OCI-LY7 (cell line): ENCODE data around the gene SH2D1B. TPM values are rescaled to one million over a fixed set of nuclear protein-coding genes. Genes with fewer than 3 reads are reported as not detected.

Source experiments
- BruUV-seq: library from RNA; stranded (reverse); fragments of 400-500 nt; replicated peaks from 2 replicates; lab custom pipeline; 2021; lab: Mats Ljungman, UMichigan
- CTCF ChIA-PET: fragments of 300-600 bp; sonication (Branson Sonifier 250); formaldehyde crosslinking; loops from one replicate; lab custom pipeline; 2022; ENCODE audit warnings: antibody characterized with exemption; ENCODE audit not compliant: unreplicated experiment; lab: Charles Lee
- POLR2A ChIA-PET: fragments of 300-600 bp; sonication (Branson Sonifier 250); formaldehyde crosslinking; loops from one replicate; lab custom pipeline; 2022; ENCODE audit warnings: antibody characterized with exemption; lab: Charles Lee
- DNase-seq: peaks from one replicate; pipeline ENCODE4 v3.0.0-alpha.2; 2015; ENCODE audit warnings: low spot score
- H2AFZ ChIP-seq: fragments of 200-600 bp; sonication (generic), shearing (Covaris generic); 2 replicates; pipeline ENCODE4 v1.6.1; 2014; ENCODE audit warnings: mild to moderate bottlenecking, antibody characterized with exemption, low read length, moderate library complexity
- H3K27ac ChIP-seq: fragments of 200-600 bp; sonication (generic); 2 replicates; pipeline ENCODE4 v1.5.1; 2014; ENCODE audit warnings: mixed run types, low read depth, mild to moderate bottlenecking, moderate library complexity, low read length, inconsistent platforms; ENCODE audit not compliant: poor library complexity, severe bottlenecking
- H3K36me3 ChIP-seq: fragments of 200-600 bp; sonication (generic); 2 replicates; pipeline ENCODE4 v1.6.1; 2014; ENCODE audit warnings: mild to moderate bottlenecking, antibody characterized with exemption, low read length, moderate library complexity, mixed read lengths; ENCODE audit not compliant: insufficient read depth
- H3K4me1 ChIP-seq: fragments of 200-600 bp; sonication (generic); 2 replicates; pipeline ENCODE4 v1.5.1; 2014; ENCODE audit warnings: mild to moderate bottlenecking, low read length; ENCODE audit not compliant: insufficient read depth, poor library complexity, severe bottlenecking
- H3K4me2 ChIP-seq: fragments of 200-600 bp; sonication (generic); 2 replicates; pipeline ENCODE4 v1.6.1; 2014; ENCODE audit warnings: mild to moderate bottlenecking, low read length
- H3K4me3 ChIP-seq: fragments of 200-600 bp; sonication (generic); 2 replicates; pipeline ENCODE4 v1.5.1; 2014; ENCODE audit warnings: mild to moderate bottlenecking, low read depth, low read length; ENCODE audit not compliant: poor library complexity, severe bottlenecking
- H3K79me2 ChIP-seq: fragments of 200-600 bp; sonication (generic); 2 replicates; pipeline ENCODE4 v1.6.1; 2016; ENCODE audit warnings: low read depth, mild to moderate bottlenecking, low read length, moderate library complexity, mixed read lengths; ENCODE audit not compliant: insufficient read depth
- H3K9me2 ChIP-seq: fragments of 200-600 bp; sonication (generic); 2 replicates; pipeline ENCODE4 v1.6.1; 2016; ENCODE audit warnings: mild to moderate bottlenecking, low read length, mixed read lengths; ENCODE audit not compliant: insufficient read depth
- H3K9me3 ChIP-seq: fragments of 200-600 bp; sonication (generic); 2 replicates; pipeline ENCODE4 v1.6.1; 2014; ENCODE audit warnings: mild to moderate bottlenecking, mixed run types, low read length, mixed read lengths
- H4K20me1 ChIP-seq: fragments of 200-600 bp; sonication (generic); 2 replicates; pipeline ENCODE4 v1.6.1; 2014; ENCODE audit warnings: mild to moderate bottlenecking, antibody characterized with exemption, low read length, moderate library complexity, mixed read lengths; ENCODE audit not compliant: insufficient read depth
- EZH2phosphoT487 ChIP-seq: fragments of 200-600 bp; sonication (generic); IDR thresholded peaks from 2 replicates; pipeline ENCODE4 v1.6.1; 2018; ENCODE audit warnings: low read depth, borderline replicate concordance, mild to moderate bottlenecking, mixed run types, antibody characterized with exemption, low read length, moderate library complexity, mixed read lengths
- intact Hi-C: fragments of 100-400 bp; cut with micrococcal nuclease; formaldehyde crosslinking; loops from one replicate; pipeline ENCODE4 v1.10.0; 2022; ENCODE audit not compliant: unreplicated experiment
- total RNA-seq, 2 experiments: library from RNA; depleted of rRNA in 1 of 2; stranded (reverse); fragments of >200 nt in 1 of 2; shearing (Covaris generic) in 1 of 2; gene quantifications; 2 replicates each; pipeline ENCODE4 v1.2.3, GENCODE V29; 2014 to 2022
- TF ChIP-seq, protein P1 (sequence below): fragments of 200-600 bp; sonication (generic); conservative IDR thresholded peaks from 2 replicates; pipeline ENCODE4 v1.5.1; 2014; ENCODE audit warnings: mild to moderate bottlenecking, antibody characterized with exemption, low read length, moderate library complexity, mixed read lengths

The SH2D1B gene
- total RNA-seq, 2 experiments from 2014 or later = not detected

DNA sequence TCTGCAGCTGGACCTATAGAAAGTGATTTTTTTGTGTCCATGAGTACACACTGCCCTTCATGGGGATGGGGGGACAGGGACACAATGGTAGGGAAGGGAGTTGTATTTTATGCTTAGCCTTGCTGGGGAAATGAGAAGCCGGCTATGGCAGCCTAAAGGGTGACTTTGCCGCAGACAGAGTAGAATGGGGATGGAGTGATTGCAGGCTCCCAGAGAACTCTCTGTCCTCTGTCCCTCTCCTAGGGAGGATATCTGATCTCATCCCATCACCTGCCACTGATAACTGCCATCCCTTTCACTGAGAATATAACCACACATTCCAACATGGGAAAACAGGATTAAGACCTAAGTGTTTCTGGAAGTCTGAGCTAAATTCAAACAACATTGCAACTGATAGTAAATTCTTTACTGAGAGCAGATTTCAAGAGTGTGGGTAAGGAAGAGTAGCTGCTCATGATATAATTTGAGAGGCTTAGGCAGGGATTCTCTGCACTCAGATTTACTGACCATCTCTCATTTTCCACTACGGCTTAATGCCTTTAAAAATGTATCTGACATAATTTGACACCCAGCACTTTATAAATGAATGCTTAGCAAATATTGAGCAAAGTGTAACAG is 13.9 kb downstream of the SH2D1B start:
- intact Hi-C loops = no loop called here

DNA sequence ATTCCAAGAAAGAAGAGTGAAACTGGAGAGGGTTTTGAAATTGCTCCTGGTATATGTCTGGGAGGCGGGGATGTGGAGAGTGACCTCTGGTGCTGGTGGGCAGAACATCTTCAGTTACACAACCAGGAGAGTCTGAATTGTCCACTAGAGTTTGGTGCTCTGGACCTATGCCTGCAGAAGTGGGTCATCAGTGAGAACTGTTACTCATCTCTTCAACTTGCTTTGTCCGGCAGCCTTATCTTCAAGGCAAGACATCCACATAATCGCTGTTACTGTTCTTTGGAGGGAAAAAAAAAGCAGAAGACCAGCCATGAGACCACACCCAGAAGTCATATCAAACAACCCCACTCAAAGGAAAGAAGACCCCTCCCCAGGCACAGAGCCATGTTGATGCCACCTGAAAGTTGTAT is 14.9 kb downstream of the SH2D1B start:
- intact Hi-C loops = no loop called here

More for the DNA sequence above, 13.9 kb downstream of the SH2D1B start:
- no peak for TF ChIP-seq EZH2phosphoT487
- TF ChIP-seq, protein P1, sequence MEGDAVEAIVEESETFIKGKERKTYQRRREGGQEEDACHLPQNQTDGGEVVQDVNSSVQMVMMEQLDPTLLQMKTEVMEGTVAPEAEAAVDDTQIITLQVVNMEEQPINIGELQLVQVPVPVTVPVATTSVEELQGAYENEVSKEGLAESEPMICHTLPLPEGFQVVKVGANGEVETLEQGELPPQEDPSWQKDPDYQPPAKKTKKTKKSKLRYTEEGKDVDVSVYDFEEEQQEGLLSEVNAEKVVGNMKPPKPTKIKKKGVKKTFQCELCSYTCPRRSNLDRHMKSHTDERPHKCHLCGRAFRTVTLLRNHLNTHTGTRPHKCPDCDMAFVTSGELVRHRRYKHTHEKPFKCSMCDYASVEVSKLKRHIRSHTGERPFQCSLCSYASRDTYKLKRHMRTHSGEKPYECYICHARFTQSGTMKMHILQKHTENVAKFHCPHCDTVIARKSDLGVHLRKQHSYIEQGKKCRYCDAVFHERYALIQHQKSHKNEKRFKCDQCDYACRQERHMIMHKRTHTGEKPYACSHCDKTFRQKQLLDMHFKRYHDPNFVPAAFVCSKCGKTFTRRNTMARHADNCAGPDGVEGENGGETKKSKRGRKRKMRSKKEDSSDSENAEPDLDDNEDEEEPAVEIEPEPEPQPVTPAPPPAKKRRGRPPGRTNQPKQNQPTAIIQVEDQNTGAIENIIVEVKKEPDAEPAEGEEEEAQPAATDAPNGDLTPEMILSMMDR = no peak
- no peak overlapping the region for H3K27ac ChIP-seq
- H3K9me2 ChIP-seq = no peaks in the 10 kb centered on the region
- no peaks in the 10 kb centered on the region for H3K9me3 ChIP-seq
- no peaks in the 10 kb centered on the region for H4K20me1 ChIP-seq
- CTCF ChIA-PET = no interaction called here
- no peak for DNase-seq
- POLR2A ChIA-PET = interaction anchor here (1.4 kb wide), 1 partner anchor 9 kb away, joined by 4 read pairs; no protein-coding TSS in a partner anchor
- H3K36me3 ChIP-seq = no peaks in the 10 kb centered on the region
- no peaks in the 10 kb centered on the region for H3K4me1 ChIP-seq
- H3K4me2 ChIP-seq = no peak overlapping the region
- H3K79me2 ChIP-seq = no peaks in the 10 kb centered on the region
- H3K4me3 ChIP-seq = no peak overlapping the region
- H2AFZ ChIP-seq = no peak overlapping the region
- no TSS peak for BruUV-seq

More for the DNA sequence above, 14.9 kb downstream of the SH2D1B start:
- Histone ChIP-seq H3K9me2 (no peaks in the 10 kb centered on the region), H4K20me1 (no peaks in the 10 kb centered on the region), H3K4me2 (no peak overlapping the region), H2AFZ (no peak overlapping the region), H3K79me2 (no peaks in the 10 kb centered on the region), H3K9me3 (no peaks in the 10 kb centered on the region), H3K27ac (no peak overlapping the region), H3K4me1 (no peaks in the 10 kb centered on the region), H3K36me3 (no peaks in the 10 kb centered on the region), H3K4me3 (no peak overlapping the region)
- no peak for TF ChIP-seq EZH2phosphoT487
- TF ChIP-seq, protein P1 = no peak
- no peak for DNase-seq
- CTCF ChIA-PET = interaction anchor here (0.5 kb wide), 1 partner anchor 180 kb away, joined by 3 read pairs; no protein-coding TSS in a partner anchor
- BruUV-seq = no TSS peak
- POLR2A ChIA-PET = no interaction called here
